A549 (cell line): ENCODE data around the gene TSSC4. TPM values are rescaled to one million over a fixed set of nuclear protein-coding genes. Genes with fewer than 3 reads are reported as not detected.

Experiments
- ATAC-seq, 2 experiments: fragments of 200-7000 bp in 1 of 2; fragments of >200 bp in 1 of 2; cut with Nextera tagmentation in 1 of 2; cut with Tn5 transposase in 1 of 2; 3 replicates each; pipeline versions ENCODE4 v1.8.0 to v1.9.1; 2018 to 2020; ENCODE audit warnings: mild to moderate bottlenecking in 1 of 2, moderate library complexity in 1 of 2
- CTCF ChIA-PET: fragments of 300-600 bp; sonication (Branson Sonifier 250); formaldehyde crosslinking; extraction: SDS; loops from one replicate; lab custom pipeline; 2021; ENCODE audit warnings: antibody characterized with exemption, inconsistent platforms; lab: Yijun Ruan, JAX
- POLR2A ChIA-PET: fragments of 350-600 bp; formaldehyde crosslinking; extraction: SDS; loops from one replicate; lab custom pipeline; 2021; ENCODE audit warnings: antibody characterized with exemption, inconsistent platforms; lab: Yijun Ruan, JAX
- DNase-seq, 2 experiments: peaks; one replicate each; pipeline versions ENCODE4 v3.0.0 to v3.0.0-alpha.2; 2011 to 2016; ENCODE audit warnings: low read depth in 1 of 2, low spot score in 1 of 2
- FAIRE-seq: peaks from 2 replicates; lab custom pipeline; 2011; peaks lifted over from hg19 to GRCh38; lab: Jason Lieb, UNC
- H3K27ac ChIP-seq, 2 experiments: fragments of >200 bp; sonication (Bioruptor Twin); formaldehyde crosslinking; 3 replicates each; pipeline ENCODE4 v1.5.1; 2016 to 2017
- H3K4me1 ChIP-seq: fragments of >200 bp; sonication (Bioruptor Twin); formaldehyde crosslinking; 3 replicates; pipeline ENCODE4 v1.6.1; 2016
- H3K4me2 ChIP-seq: fragments of >200 bp; sonication (Bioruptor Twin); formaldehyde crosslinking; 3 replicates; pipeline ENCODE4 v1.6.1; 2016
- H3K4me3 ChIP-seq: fragments of >200 bp; sonication (Bioruptor Twin); formaldehyde crosslinking; 3 replicates; pipeline ENCODE4 v1.5.1; 2016
- H3K9me3 ChIP-seq: fragments of >200 bp; sonication (Bioruptor Twin); formaldehyde crosslinking; 3 replicates; pipeline ENCODE4 v1.6.1; 2016
- BHLHE40 ChIP-seq: IDR thresholded peaks from 2 replicates; pipeline ENCODE4 v1.6.1; 2012; ENCODE audit warnings: low read depth, low read length, inconsistent platforms
- CBX2 ChIP-seq: fragments of 200-600 bp; sonication (generic); IDR thresholded peaks from 2 replicates; pipeline ENCODE4 v1.6.1; 2016; ENCODE audit warnings: low read depth, mild to moderate bottlenecking, borderline replicate concordance
- CHD2 ChIP-seq: fragments of 150-350 bp; IDR thresholded peaks from 2 replicates; pipeline ENCODE4 v1.6.1; 2014; ENCODE audit warnings: low read length; ENCODE audit not compliant: partially characterized antibody
- CHD4 ChIP-seq: fragments of 200-600 bp; sonication (generic); IDR thresholded peaks from 2 replicates; pipeline ENCODE4 v1.6.1; 2016; ENCODE audit warnings: antibody characterized with exemption, mild to moderate bottlenecking, borderline replicate concordance
- EHF ChIP-seq: fragments of 250-450 bp; sonication (Bioruptor Pico); IDR thresholded peaks from 2 replicates; pipeline ENCODE4 v1.5.0; 2020; ENCODE audit warnings: mild to moderate bottlenecking
- EHMT2 ChIP-seq: fragments of 200-600 bp; sonication (generic); IDR thresholded peaks from 2 replicates; pipeline ENCODE4 v1.6.1; 2016; ENCODE audit warnings: antibody characterized with exemption, low read depth, mild to moderate bottlenecking, moderate library complexity
- ESRRA ChIP-seq: fragments of 150-350 bp; IDR thresholded peaks from 2 replicates; pipeline ENCODE4 v1.6.1; 2014; ENCODE audit warnings: mild to moderate bottlenecking, low read length, borderline replicate concordance
- HEYL ChIP-seq: fragments of 250-450 bp; sonication (Bioruptor Pico); IDR thresholded peaks from 2 replicates; pipeline ENCODE4 v1.8.0; 2021; ENCODE audit warnings: mild to moderate bottlenecking, moderate library complexity
- HOXA7 ChIP-seq: fragments of 250-450 bp; sonication (Bioruptor Pico); IDR thresholded peaks from 2 replicates; pipeline ENCODE4 v1.5.0; 2020; ENCODE audit warnings: mild to moderate bottlenecking, moderate library complexity
- HOXB13 ChIP-seq: fragments of 250-450 bp; sonication (Bioruptor Pico); IDR thresholded peaks from 2 replicates; pipeline ENCODE4 v1.5.0; 2020; ENCODE audit warnings: low read depth, mild to moderate bottlenecking, moderate library complexity
- HOXB5 ChIP-seq: fragments of 250-450 bp; sonication (Bioruptor Pico); IDR thresholded peaks from 2 replicates; pipeline ENCODE4 v1.5.0; 2020; ENCODE audit warnings: mild to moderate bottlenecking, moderate library complexity
- KDM1A ChIP-seq: fragments of 200-600 bp; sonication (generic); IDR thresholded peaks from 2 replicates; pipeline ENCODE4 v1.6.1; 2016; ENCODE audit warnings: low read depth, mild to moderate bottlenecking
- KDM5A ChIP-seq: fragments of 200-600 bp; sonication (generic); IDR thresholded peaks from 2 replicates; pipeline ENCODE4 v1.6.1; 2016; ENCODE audit warnings: antibody characterized with exemption, mild to moderate bottlenecking
- MYC ChIP-seq: IDR thresholded peaks from 2 replicates; pipeline ENCODE4 v1.6.1; 2012; ENCODE audit warnings: mild to moderate bottlenecking, inconsistent platforms, low read length, improper control_type of control experiment, borderline replicate concordance
- NPAS2 ChIP-seq: fragments of 250-450 bp; sonication (Bioruptor Pico); IDR thresholded peaks from 2 replicates; pipeline ENCODE4 v1.8.0; 2022; ENCODE audit warnings: mild to moderate bottlenecking, moderate library complexity, borderline replicate concordance
- POLR2A ChIP-seq: IDR thresholded peaks from 2 replicates; pipeline ENCODE4 v1.6.1; 2012; ENCODE audit warnings: mild to moderate bottlenecking, low read length
- RCOR1 ChIP-seq: fragments of 150-350 bp; IDR thresholded peaks from 2 replicates; pipeline ENCODE4 v1.6.1; 2014; ENCODE audit warnings: antibody characterized with exemption, low read length, low read depth
- SMC3 ChIP-seq: fragments of >200 bp; sonication (Bioruptor Twin); formaldehyde crosslinking; IDR thresholded peaks from 3 replicates; pipeline ENCODE4 v1.6.1; 2018; ENCODE audit warnings: inconsistent platforms
- TFCP2L1 ChIP-seq: fragments of 250-450 bp; sonication (Bioruptor Pico); IDR thresholded peaks from 2 replicates; pipeline ENCODE4 v1.5.0; 2021; ENCODE audit warnings: mild to moderate bottlenecking
- ZFP36 ChIP-seq: fragments of 450-650 bp; IDR thresholded peaks from 2 replicates; pipeline ENCODE4 v1.6.1; 2014; ENCODE audit warnings: borderline replicate concordance; ENCODE audit not compliant: partially characterized antibody
- ZNF302 ChIP-seq: fragments of 250-450 bp; sonication (Bioruptor Pico); IDR thresholded peaks from 2 replicates; pipeline ENCODE4 v1.9.0; 2021; ENCODE audit warnings: inconsistent platforms, mild to moderate bottlenecking, moderate library complexity
- WGBS: methylation state at CpG from one replicate; pipeline ENCODE4 v1.1.6; 2017; ENCODE audit errors: missing lambda C conversion rate; 5-methylcytosine and 5-hydroxymethylcytosine counted together
- polyA plus RNA-seq, 4 experiments: library from polyadenylated mRNA; depleted of rRNA in 3 of 4; stranded (reverse); fragments of >200 nt; fragmentation: RNase III in 1 of 4; extraction: RNeasy Plus Mini Kit Qiagen cat#74134 plus additional on column Dnase treatment in 1 of 4; gene quantifications; 2 replicates in 3 of 4; 3 replicates in 1 of 4; pipeline ENCODE4 v1.2.3, GENCODE V29; 2011 to 2017
- TF ChIP-seq, protein P1 (sequence below): fragments of >200 bp; sonication (Bioruptor Twin); formaldehyde crosslinking; IDR thresholded peaks from 3 replicates; pipeline ENCODE4 v1.6.1; 2016
- TF ChIP-seq, protein P2 (sequence below): IDR thresholded peaks from 2 replicates; pipeline ENCODE4 v1.6.1; 2012
- TF ChIP-seq, protein P3 (sequence below): IDR thresholded peaks from 2 replicates; pipeline ENCODE4 v1.6.1; 2012; ENCODE audit warnings: low read depth, borderline replicate concordance
- TF ChIP-seq, protein P4 (sequence below): fragments of >200 bp; sonication (Bioruptor Twin); formaldehyde crosslinking; IDR thresholded peaks from 2 replicates; pipeline ENCODE4 v1.6.1; 2016
- TF ChIP-seq, protein P5 (sequence below): fragments of 250-450 bp; sonication (Bioruptor Pico); IDR thresholded peaks from 2 replicates; pipeline ENCODE4 v1.5.0; 2021; ENCODE audit warnings: mild to moderate bottlenecking, moderate library complexity, borderline replicate concordance
- TF ChIP-seq, protein P6 (sequence below): IDR thresholded peaks from 2 replicates; pipeline ENCODE4 v1.6.1; 2012
- TF ChIP-seq, protein P7 (sequence below): fragments of 250-450 bp; sonication (Bioruptor Pico); IDR thresholded peaks from 2 replicates; pipeline ENCODE4 v1.5.0; 2020; ENCODE audit warnings: low read depth, mild to moderate bottlenecking, moderate library complexity
- TF ChIP-seq, protein P8 (sequence below): fragments of 450-650 bp; IDR thresholded peaks from 2 replicates; pipeline ENCODE4 v1.6.1; 2014; ENCODE audit warnings: antibody characterized with exemption

Gene TSSC4
- polyA plus RNA-seq, 2 of the 4 experiments (the other 2 are of a cell fraction) = 21.8 to 45.5 TPM

DNA sequence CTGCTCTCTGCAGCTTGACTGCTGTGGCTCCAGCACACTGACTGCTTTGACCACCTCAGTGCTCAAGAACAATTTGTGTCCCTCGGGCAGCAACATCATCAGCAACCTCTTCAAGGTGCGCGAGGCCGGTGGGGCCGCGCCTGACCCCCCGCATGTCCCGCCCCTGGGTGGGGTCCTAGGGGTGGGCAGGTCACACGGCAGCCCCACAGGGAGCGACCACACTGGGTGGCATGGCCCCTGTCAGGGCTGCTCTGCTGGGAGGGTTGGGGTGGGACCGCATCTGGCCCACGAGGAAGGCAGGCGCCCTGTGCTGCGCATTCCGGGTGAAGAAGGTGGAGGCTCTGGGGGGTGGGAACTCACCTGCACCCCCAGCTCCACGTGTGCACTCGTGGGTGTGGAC lies 4.7 kb upstream of the TSSC4 start:
- FAIRE-seq (no peak), DNase-seq (no peak), ATAC-seq (no peak)
- Histone ChIP-seq H3K4me3 (no peak overlapping the region), H3K27ac (no peak overlapping the region), H3K4me2 (no peak overlapping the region), H3K9me3 (no peaks in the 10 kb centered on the region), H3K4me1 (peaks cover 12% of the 10 kb centered on the region)
- ChIA-PET POLR2A (interaction anchor here (1.2 kb wide), 1 partner anchor 19 kb away, joined by 3 read pairs; no protein-coding TSS in a partner anchor), CTCF (interaction anchor here (1.5 kb wide), 2 partner anchors 91 to 136 kb away, joined by 4 to 5 read pairs; no protein-coding TSS in a partner anchor)
- no CpG with 5 or more reads among the region's 17 CpGs for WGBS
- TF ChIP-seq HEYL (CRISPR knock-in tag) (no peak), EHF (no peak), CHD4 (no peak), CBX2 (no peak), ESRRA (no peak), ZNF302 (no peak), SMC3 (no peak), ZFP36 (no peak)
- TF ChIP-seq, protein P1, sequence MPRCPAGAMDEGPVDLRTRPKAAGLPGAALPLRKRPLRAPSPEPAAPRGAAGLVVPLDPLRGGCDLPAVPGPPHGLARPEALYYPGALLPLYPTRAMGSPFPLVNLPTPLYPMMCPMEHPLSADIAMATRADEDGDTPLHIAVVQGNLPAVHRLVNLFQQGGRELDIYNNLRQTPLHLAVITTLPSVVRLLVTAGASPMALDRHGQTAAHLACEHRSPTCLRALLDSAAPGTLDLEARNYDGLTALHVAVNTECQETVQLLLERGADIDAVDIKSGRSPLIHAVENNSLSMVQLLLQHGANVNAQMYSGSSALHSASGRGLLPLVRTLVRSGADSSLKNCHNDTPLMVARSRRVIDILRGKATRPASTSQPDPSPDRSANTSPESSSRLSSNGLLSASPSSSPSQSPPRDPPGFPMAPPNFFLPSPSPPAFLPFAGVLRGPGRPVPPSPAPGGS = no peak
- TF ChIP-seq, protein P2, sequence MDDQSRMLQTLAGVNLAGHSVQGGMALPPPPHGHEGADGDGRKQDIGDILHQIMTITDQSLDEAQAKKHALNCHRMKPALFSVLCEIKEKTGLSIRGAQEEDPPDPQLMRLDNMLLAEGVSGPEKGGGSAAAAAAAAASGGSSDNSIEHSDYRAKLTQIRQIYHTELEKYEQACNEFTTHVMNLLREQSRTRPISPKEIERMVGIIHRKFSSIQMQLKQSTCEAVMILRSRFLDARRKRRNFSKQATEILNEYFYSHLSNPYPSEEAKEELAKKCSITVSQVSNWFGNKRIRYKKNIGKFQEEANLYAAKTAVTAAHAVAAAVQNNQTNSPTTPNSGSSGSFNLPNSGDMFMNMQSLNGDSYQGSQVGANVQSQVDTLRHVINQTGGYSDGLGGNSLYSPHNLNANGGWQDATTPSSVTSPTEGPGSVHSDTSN = no peak

DNA sequence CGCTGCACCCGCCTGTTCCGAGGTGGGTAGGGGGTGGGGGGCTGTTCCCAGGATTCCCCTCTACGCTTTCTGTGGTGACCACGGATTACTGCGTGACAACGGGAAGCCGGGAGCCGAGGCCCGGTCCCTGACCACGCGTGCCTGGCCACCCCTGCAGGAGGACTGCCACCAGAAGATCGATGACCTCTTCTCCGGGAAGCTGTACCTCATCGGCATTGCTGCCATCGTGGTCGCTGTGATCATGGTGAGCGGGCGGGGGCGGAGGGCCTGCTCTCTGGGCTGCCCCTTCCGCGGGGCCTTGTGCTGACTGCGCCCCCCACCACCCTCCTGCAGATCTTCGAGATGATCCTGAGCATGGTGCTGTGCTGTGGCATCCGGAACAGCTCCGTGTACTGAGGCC lies 4.1 kb upstream of the TSSC4 start:
- WGBS = 94% methylated on average over 25 of the region's 26 CpGs
- FAIRE-seq = no peak

DNA sequence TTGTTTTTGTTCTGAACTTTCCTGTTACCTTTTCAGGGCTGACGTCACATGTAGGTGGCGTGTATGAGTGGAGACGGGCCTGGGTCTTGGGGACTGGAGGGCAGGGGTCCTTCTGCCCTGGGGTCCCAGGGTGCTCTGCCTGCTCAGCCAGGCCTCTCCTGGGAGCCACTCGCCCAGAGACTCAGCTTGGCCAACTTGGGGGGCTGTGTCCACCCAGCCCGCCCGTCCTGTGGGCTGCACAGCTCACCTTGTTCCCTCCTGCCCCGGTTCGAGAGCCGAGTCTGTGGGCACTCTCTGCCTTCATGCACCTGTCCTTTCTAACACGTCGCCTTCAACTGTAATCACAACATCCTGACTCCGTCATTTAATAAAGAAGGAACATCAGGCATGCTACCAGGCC lies 3.5 kb upstream of the TSSC4 start:
- ChIA-PET CTCF (interaction anchor here (1.5 to 1.6 kb wide), 2 partner anchors 135 to 202 kb away, joined by 4 read pairs; no protein-coding TSS in a partner anchor), POLR2A (interaction anchor here (1.2 kb wide), 1 partner anchor 20 kb away, joined by 3 read pairs; no protein-coding TSS in a partner anchor)
- WGBS = 94% methylated on average over 12 of the region's 12 CpGs
- no peak for FAIRE-seq
- ATAC-seq = no peak
- Histone ChIP-seq H3K4me2 (no peak overlapping the region), H3K9me3 (no peaks in the 10 kb centered on the region), H3K4me1 (peaks cover 12% of the 10 kb centered on the region), H3K27ac (no peak overlapping the region), H3K4me3 (no peak overlapping the region)
- no peak for DNase-seq
- TF ChIP-seq HOXA7 (no peak), MYC (no peak), TFCP2L1 (CRISPR knock-in tag) (no peak), RCOR1 (no peak), POLR2A (no peak), CHD2 (no peak), ZNF302 (no peak), KDM5A (no peak), KDM1A (no peak)
- TF ChIP-seq, protein P3, sequence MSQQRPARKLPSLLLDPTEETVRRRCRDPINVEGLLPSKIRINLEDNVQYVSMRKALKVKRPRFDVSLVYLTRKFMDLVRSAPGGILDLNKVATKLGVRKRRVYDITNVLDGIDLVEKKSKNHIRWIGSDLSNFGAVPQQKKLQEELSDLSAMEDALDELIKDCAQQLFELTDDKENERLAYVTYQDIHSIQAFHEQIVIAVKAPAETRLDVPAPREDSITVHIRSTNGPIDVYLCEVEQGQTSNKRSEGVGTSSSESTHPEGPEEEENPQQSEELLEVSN = no peak
- TF ChIP-seq, protein P4, sequence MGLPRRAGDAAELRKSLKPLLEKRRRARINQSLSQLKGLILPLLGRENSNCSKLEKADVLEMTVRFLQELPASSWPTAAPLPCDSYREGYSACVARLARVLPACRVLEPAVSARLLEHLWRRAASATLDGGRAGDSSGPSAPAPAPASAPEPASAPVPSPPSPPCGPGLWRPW = no peak
- TF ChIP-seq, protein P5, sequence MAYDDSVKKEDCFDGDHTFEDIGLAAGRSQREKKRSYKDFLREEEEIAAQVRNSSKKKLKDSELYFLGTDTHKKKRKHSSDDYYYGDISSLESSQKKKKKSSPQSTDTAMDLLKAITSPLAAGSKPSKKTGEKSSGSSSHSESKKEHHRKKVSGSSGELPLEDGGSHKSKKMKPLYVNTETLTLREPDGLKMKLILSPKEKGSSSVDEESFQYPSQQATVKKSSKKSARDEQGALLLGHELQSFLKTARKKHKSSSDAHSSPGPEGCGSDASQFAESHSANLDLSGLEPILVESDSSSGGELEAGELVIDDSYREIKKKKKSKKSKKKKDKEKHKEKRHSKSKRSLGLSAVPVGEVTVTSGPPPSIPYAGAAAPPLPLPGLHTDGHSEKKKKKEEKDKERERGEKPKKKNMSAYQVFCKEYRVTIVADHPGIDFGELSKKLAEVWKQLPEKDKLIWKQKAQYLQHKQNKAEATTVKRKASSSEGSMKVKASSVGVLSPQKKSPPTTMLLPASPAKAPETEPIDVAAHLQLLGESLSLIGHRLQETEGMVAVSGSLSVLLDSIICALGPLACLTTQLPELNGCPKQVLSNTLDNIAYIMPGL (CRISPR knock-in tag) = no peak

More for the DNA sequence above, 4.1 kb upstream of the TSSC4 start:
- CTCF ChIA-PET = interaction anchor here (1.5 to 1.6 kb wide), 3 partner anchors 91 to 202 kb away, joined by 4 to 5 read pairs (median 4); no protein-coding TSS in a partner anchor
- DNase-seq = no peak
- H3K4me3 ChIP-seq = no peak overlapping the region
- H3K4me1 ChIP-seq = peaks cover 8% of the 10 kb centered on the region
- no peak for ATAC-seq
- H3K4me2 ChIP-seq = no peak overlapping the region
- H3K27ac ChIP-seq = no peak overlapping the region
- TF ChIP-seq HOXB13 (CRISPR knock-in tag) (no peak), HOXB5 (CRISPR knock-in tag) (no peak), BHLHE40 (no peak), KDM1A (no peak), EHMT2 (no peak), NPAS2 (CRISPR knock-in tag) (no peak), HEYL (CRISPR knock-in tag) (no peak), CHD4 (no peak), ESRRA (no peak)
- TF ChIP-seq, protein P6, sequence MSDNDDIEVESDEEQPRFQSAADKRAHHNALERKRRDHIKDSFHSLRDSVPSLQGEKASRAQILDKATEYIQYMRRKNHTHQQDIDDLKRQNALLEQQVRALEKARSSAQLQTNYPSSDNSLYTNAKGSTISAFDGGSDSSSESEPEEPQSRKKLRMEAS = no peak
- TF ChIP-seq, protein P7, sequence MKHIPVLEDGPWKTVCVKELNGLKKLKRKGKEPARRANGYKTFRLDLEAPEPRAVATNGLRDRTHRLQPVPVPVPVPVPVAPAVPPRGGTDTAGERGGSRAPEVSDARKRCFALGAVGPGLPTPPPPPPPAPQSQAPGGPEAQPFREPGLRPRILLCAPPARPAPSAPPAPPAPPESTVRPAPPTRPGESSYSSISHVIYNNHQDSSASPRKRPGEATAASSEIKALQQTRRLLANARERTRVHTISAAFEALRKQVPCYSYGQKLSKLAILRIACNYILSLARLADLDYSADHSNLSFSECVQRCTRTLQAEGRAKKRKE (CRISPR knock-in tag) = no peak
- TF ChIP-seq, protein P8, sequence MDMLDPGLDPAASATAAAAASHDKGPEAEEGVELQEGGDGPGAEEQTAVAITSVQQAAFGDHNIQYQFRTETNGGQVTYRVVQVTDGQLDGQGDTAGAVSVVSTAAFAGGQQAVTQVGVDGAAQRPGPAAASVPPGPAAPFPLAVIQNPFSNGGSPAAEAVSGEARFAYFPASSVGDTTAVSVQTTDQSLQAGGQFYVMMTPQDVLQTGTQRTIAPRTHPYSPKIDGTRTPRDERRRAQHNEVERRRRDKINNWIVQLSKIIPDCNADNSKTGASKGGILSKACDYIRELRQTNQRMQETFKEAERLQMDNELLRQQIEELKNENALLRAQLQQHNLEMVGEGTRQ = no peak
- POLR2A ChIA-PET = interaction anchor here (1.2 kb wide), 1 partner anchor 20 kb away, joined by 3 read pairs; no protein-coding TSS in a partner anchor
- H3K9me3 ChIP-seq = no peaks in the 10 kb centered on the region
